ENCODE data around the gene ITGB1. TPM values are rescaled to one million over a fixed set of nuclear protein-coding genes. Genes with fewer than 3 reads are reported as not detected.

Gene ITGB1
- total RNA-seq, 2 donors from 2014 or later: 254 to 393 TPM

GRCh38 chr10:32943395-32943794 lies 14.6 kb downstream of the ITGB1 start:
- no peak for TF ChIP-seq CTCF (IDR thresholded peaks at IDR 0.05)
- intact Hi-C loops (cut with DNase I): no loop called here
- Histone ChIP-seq H3K27ac (no peak overlapping the region), H3K9me3 (no peaks in the 10 kb centered on the region), H3K9ac (ENCODE audit: low read depth in 2 of 2, low read length in 2 of 2) (no peak overlapping the region), H3K27me3 (no peaks in the 10 kb centered on the region), H3K4me3 (no peak overlapping the region), H3K4me1 (peaks cover 6% of the 10 kb centered on the region), H3K36me3 (no peaks in the 10 kb centered on the region)
- no peak for DNase-seq

- peaks cover 9% of the 10 kb centered on the region for H3K4me1 ChIP-seq
- no peak overlapping the region for H3K27ac ChIP-seq
- H3K9me3 ChIP-seq: no peaks in the 10 kb centered on the region
- no peaks in the 10 kb centered on the region for H3K36me3 ChIP-seq
- TF ChIP-seq CTCF (IDR thresholded peaks at IDR 0.05): no peak
- H3K27me3 ChIP-seq: no peaks in the 10 kb centered on the region
- no peak overlapping the region for H3K9ac ChIP-seq (ENCODE audit: low read depth in 2 of 2, low read length in 2 of 2)
- intact Hi-C loops (cut with DNase I): no loop called here
- no peak for DNase-seq
- no peak overlapping the region for H3K4me3 ChIP-seq
These were observed 15.9 kb downstream of the ITGB1 start for GRCh38 chr10:32942081-32942480.

GRCh38 chr10:32941357-32941756 lies 16.7 kb downstream of the ITGB1 start:
- TF ChIP-seq CTCF (IDR thresholded peaks at IDR 0.05): no peak
- Histone ChIP-seq H3K27me3 (no peaks in the 10 kb centered on the region), H3K9ac (ENCODE audit: low read depth in 2 of 2, low read length in 2 of 2) (no peak overlapping the region), H3K36me3 (no peaks in the 10 kb centered on the region), H3K4me1 (peaks cover 9% of the 10 kb centered on the region), H3K27ac (no peak overlapping the region), H3K9me3 (no peaks in the 10 kb centered on the region), H3K4me3 (no peak overlapping the region)
- intact Hi-C loops (cut with DNase I): no loop called here
- no peak for DNase-seq

GRCh38 chr10:32940321-32941301 lies 17.4 kb downstream of the ITGB1 start:
- Histone ChIP-seq H3K4me1 (peaks cover 9% of the 10 kb centered on the region), H3K27me3 (no peaks in the 10 kb centered on the region), H3K27ac (no peak overlapping the region), H3K9ac (ENCODE audit: low read depth in 2 of 2, low read length in 2 of 2) (no peak overlapping the region), H3K9me3 (no peaks in the 10 kb centered on the region), H3K4me3 (no peak overlapping the region), H3K36me3 (no peaks in the 10 kb centered on the region)
- intact Hi-C loops (cut with DNase I): no loop called here
- no peak for DNase-seq
- TF ChIP-seq CTCF (IDR thresholded peaks at IDR 0.05): no peak

GRCh38 chr10:32939296-32940111 lies 18.5 kb downstream of the ITGB1 start:
- no peak for DNase-seq
- Histone ChIP-seq H3K27ac (peak overlapping the region; percentile 66), H3K9me3 (no peaks in the 10 kb centered on the region), H3K4me3 (no peak overlapping the region), H3K4me1 (peaks cover 9% of the 10 kb centered on the region), H3K9ac (ENCODE audit: low read depth in 2 of 2, low read length in 2 of 2) (peak overlapping the region in 1 of 2 donors; percentile 48), H3K27me3 (no peaks in the 10 kb centered on the region), H3K36me3 (no peaks in the 10 kb centered on the region)
- TF ChIP-seq CTCF (IDR thresholded peaks at IDR 0.05): no peak
- intact Hi-C loops (cut with DNase I): no loop called here
